Fibroblast of lung (primary cell): ENCODE data around the gene SYS1. TPM values are rescaled to one million over a fixed set of nuclear protein-coding genes. Genes with fewer than 3 reads are reported as not detected.
A peak's percentile ranks its signal among the peaks of the same experiment; 100 is the strongest.

ENCODE experiments used
- DNase-seq, 2 donors: peaks; one replicate each; pipeline versions ENCODE4 v3.0.0 to v3.0.0-alpha.2; 2010; ENCODE audit warnings: low read depth in 2 of 2
- H2AFZ ChIP-seq: 2 replicates; pipeline ENCODE4 v1.5.1; 2012; ENCODE audit warnings: low read length, control low read depth, inconsistent platforms
- H3K27ac ChIP-seq: 2 replicates; pipeline ENCODE4 v1.5.1; 2011; ENCODE audit warnings: low read length, control low read depth; ENCODE audit not compliant: insufficient read depth
- H3K27me3 ChIP-seq: 2 replicates; pipeline ENCODE4 v1.5.1; 2011; ENCODE audit warnings: mild to moderate bottlenecking, low read length; ENCODE audit not compliant: control insufficient read depth, insufficient read depth
- H3K36me3 ChIP-seq: 2 replicates; pipeline ENCODE4 v1.5.1; 2011; ENCODE audit warnings: low read length; ENCODE audit not compliant: control insufficient read depth, insufficient read depth
- H3K4me1 ChIP-seq: 2 replicates; pipeline ENCODE4 v1.5.1; 2011; ENCODE audit warnings: low read length; ENCODE audit not compliant: control insufficient read depth, insufficient read depth; ENCODE audit errors: extremely low read depth
- H3K4me2 ChIP-seq: 2 replicates; pipeline ENCODE4 v1.5.1; 2011; ENCODE audit warnings: low read length, control low read depth; ENCODE audit not compliant: insufficient read depth; ENCODE audit errors: extremely low read depth
- H3K4me3 ChIP-seq, 4 experiments: fragments of 200-600 bp in 1 of 4; sonication (generic) in 1 of 4; replicated peaks in 1 of 4; 2 replicates each; pipeline ENCODE4 v1.5.1; 2011 to 2016; ENCODE audit warnings: low read length in 4 of 4, low read depth in 3 of 4, mild to moderate bottlenecking in 3 of 4, control low read depth in 2 of 4, inconsistent platforms in 1 of 4, mixed read lengths in 1 of 4; ENCODE audit not compliant: insufficient read depth in 1 of 4; ENCODE audit errors: control extremely low read depth in 1 of 4
- H3K79me2 ChIP-seq: 2 replicates; pipeline ENCODE4 v1.5.1; 2012; ENCODE audit warnings: mild to moderate bottlenecking, low read length, inconsistent platforms; ENCODE audit not compliant: control insufficient read depth, insufficient read depth
- H3K9ac ChIP-seq: 2 replicates; pipeline ENCODE4 v1.5.1; 2011; ENCODE audit warnings: mild to moderate bottlenecking, low read length, control low read depth; ENCODE audit not compliant: insufficient read depth
- H3K9me3 ChIP-seq: 2 replicates; pipeline ENCODE4 v1.5.1; 2012; ENCODE audit warnings: low read depth, low read length; ENCODE audit not compliant: control insufficient read depth, insufficient read depth
- H4K20me1 ChIP-seq: 2 replicates; pipeline ENCODE4 v1.5.1; 2011; ENCODE audit warnings: low read length; ENCODE audit not compliant: control insufficient read depth, insufficient read depth; ENCODE audit errors: extremely low read depth
- EZH2 ChIP-seq: IDR thresholded peaks from 2 replicates; pipeline ENCODE4 v1.5.1; 2012; ENCODE audit warnings: low read length, control low read depth, mild to moderate bottlenecking; ENCODE audit errors: missing control alignments
- polyA plus RNA-seq, 2 donors: library from polyadenylated mRNA; depleted of rRNA in 1 of 2; stranded (reverse) in 1 of 2; unstranded in 1 of 2; fragments of >200 nt; gene quantifications; 2 replicates each; pipeline ENCODE4 v1.2.1, GENCODE V29; 2011 to 2012; ENCODE audit warnings: missing spikeins in 1 of 2
- total RNA-seq: library from RNA; depleted of rRNA; stranded (reverse); fragments of >200 nt; gene quantifications from 2 replicates; pipeline ENCODE4 v1.2.1, GENCODE V29; 2014
- TF ChIP-seq, protein P1 (sequence below), 2 donors: IDR thresholded peaks in 1 of 2; conservative IDR thresholded peaks in 1 of 2; 1 replicate in 1 of 2; 2 replicates in 1 of 2; pipeline ENCODE4 v1.5.1; 2011 to 2012; ENCODE audit warnings: low read length in 2 of 2, control low read depth in 1 of 2, inconsistent platforms in 1 of 2, low read depth in 1 of 2, mild to moderate bottlenecking in 1 of 2

SYS1 gene
- total and polyA plus RNA-seq, 2 donors (not counting 1 experiment from before 2014, with no cell fraction given): 20.5 to 23.4 TPM

DNA sequence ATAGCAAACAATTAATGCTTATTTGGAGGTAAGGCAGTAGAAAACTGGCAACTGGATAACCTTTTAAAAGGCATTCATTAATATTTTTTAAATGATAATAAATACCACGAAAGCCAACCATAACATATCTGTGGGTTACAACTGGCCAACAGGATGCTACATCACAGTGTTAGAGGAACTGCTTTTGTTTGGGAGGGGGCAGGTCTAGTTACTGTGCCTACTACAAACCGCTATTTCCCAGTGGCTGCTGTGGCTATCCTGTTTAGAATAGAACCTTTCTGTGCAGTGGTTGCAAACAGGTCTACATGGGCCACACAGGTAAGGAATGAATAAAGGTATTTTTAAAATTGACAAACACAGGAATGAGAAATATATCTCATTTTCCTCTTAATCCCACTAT lies 54.0 kb downstream of the SYS1 start:
- Histone ChIP-seq H3K79me2 (peaks cover 18% of the 10 kb centered on the region), H3K4me3 (peak overlapping the region; percentile 77 to 97 (median 84)), H3K4me2 (peak overlapping the region; percentile 85), H4K20me1 (no peaks in the 10 kb centered on the region), H3K9ac (no peak overlapping the region), H3K4me1 (peaks cover 2% of the 10 kb centered on the region), H2AFZ (no peak overlapping the region), H3K9me3 (no peaks in the 10 kb centered on the region), H3K36me3 (peaks cover 15% of the 10 kb centered on the region), H3K27ac (peak overlapping the region; percentile 87), H3K27me3 (no peaks in the 10 kb centered on the region)
- TF ChIP-seq EZH2: no peak
- TF ChIP-seq, protein P1, sequence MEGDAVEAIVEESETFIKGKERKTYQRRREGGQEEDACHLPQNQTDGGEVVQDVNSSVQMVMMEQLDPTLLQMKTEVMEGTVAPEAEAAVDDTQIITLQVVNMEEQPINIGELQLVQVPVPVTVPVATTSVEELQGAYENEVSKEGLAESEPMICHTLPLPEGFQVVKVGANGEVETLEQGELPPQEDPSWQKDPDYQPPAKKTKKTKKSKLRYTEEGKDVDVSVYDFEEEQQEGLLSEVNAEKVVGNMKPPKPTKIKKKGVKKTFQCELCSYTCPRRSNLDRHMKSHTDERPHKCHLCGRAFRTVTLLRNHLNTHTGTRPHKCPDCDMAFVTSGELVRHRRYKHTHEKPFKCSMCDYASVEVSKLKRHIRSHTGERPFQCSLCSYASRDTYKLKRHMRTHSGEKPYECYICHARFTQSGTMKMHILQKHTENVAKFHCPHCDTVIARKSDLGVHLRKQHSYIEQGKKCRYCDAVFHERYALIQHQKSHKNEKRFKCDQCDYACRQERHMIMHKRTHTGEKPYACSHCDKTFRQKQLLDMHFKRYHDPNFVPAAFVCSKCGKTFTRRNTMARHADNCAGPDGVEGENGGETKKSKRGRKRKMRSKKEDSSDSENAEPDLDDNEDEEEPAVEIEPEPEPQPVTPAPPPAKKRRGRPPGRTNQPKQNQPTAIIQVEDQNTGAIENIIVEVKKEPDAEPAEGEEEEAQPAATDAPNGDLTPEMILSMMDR (conservative IDR thresholded peaks at IDR 0.05 in 1 of 2, IDR thresholded peaks at IDR 0.05 in 1 of 2; ENCODE audit: low read depth in 1 of 2, low read length in 2 of 2): no peak
- DNase-seq: no peak

Other genes with a start within 250 kb of the SYS1 start
- not detected in 2 replicates for gene WFDC5, start 248.0 kb upstream of the SYS1 start, total RNA-seq
- not detected in 2 replicates for gene WFDC5, start 248.0 kb upstream of the SYS1 start, polyA plus RNA-seq
- gene WFDC12, start 238.7 kb upstream of the SYS1 start, total RNA-seq: not detected in 2 replicates
- gene WFDC12, start 238.7 kb upstream of the SYS1 start, polyA plus RNA-seq: not detected in 2 replicates
- not detected in 2 replicates for gene PI3, start 188.3 kb upstream of the SYS1 start, total RNA-seq
- gene PI3, start 188.3 kb upstream of the SYS1 start, polyA plus RNA-seq: not detected in 2 replicates
- gene SEMG1, start 156.1 kb upstream of the SYS1 start, total RNA-seq: not detected in 2 replicates
- not detected in 2 replicates for gene SEMG1, start 156.1 kb upstream of the SYS1 start, polyA plus RNA-seq
- gene SEMG2, start 141.8 kb upstream of the SYS1 start, total RNA-seq: not detected in 2 replicates
- not detected in 2 replicates for gene SEMG2, start 141.8 kb upstream of the SYS1 start, polyA plus RNA-seq
- 0.17 and 0.77 TPM in 2 replicates for gene SLPI, start 108.6 kb upstream of the SYS1 start, total RNA-seq
- 3.7 TPM in 1 of 2 replicates, not detected in the other for gene SLPI, start 108.6 kb upstream of the SYS1 start, polyA plus RNA-seq
- not detected in 2 replicates for gene RBPJL, start 56.3 kb upstream of the SYS1 start, total RNA-seq
- gene RBPJL, start 56.3 kb upstream of the SYS1 start, polyA plus RNA-seq: not detected in 2 replicates
- gene MATN4, start 54.9 kb upstream of the SYS1 start, total RNA-seq: under 0.01 TPM in 2 replicates
- gene MATN4, start 54.9 kb upstream of the SYS1 start, polyA plus RNA-seq: 0.02 and 0.06 TPM in 2 replicates
- 142 and 175 TPM in 2 replicates for gene SDC4, start 14.7 kb upstream of the SYS1 start, total RNA-seq
- 226 and 312 TPM in 2 replicates for gene SDC4, start 14.7 kb upstream of the SYS1 start, polyA plus RNA-seq
- gene TP53TG5, start 15.2 kb downstream of the SYS1 start, total RNA-seq: under 0.01 TPM in 1 of 2 replicates, not detected in the other
- 0.14 TPM in 1 of 2 replicates, not detected in the other for gene TP53TG5, start 15.2 kb downstream of the SYS1 start, polyA plus RNA-seq
- gene DBNDD2, start 45.1 kb downstream of the SYS1 start, total RNA-seq: 3.9 and 4.8 TPM in 2 replicates
- gene DBNDD2, start 45.1 kb downstream of the SYS1 start, polyA plus RNA-seq: 28.1 and 51.8 TPM in 2 replicates
- 25.8 and 26.2 TPM in 2 replicates for gene PIGT, start 53.0 kb downstream of the SYS1 start, total RNA-seq
- gene PIGT, start 53.0 kb downstream of the SYS1 start, polyA plus RNA-seq: 53.9 and 70.0 TPM in 2 replicates
- gene WFDC2, start 106.6 kb downstream of the SYS1 start, total RNA-seq: not detected in 2 replicates
- gene WFDC2, start 106.6 kb downstream of the SYS1 start, polyA plus RNA-seq: not detected in 2 replicates
- not detected in 2 replicates for gene SPINT3, start 152.5 kb downstream of the SYS1 start, total RNA-seq
- gene SPINT3, start 152.5 kb downstream of the SYS1 start, polyA plus RNA-seq: not detected in 2 replicates
- not detected in 2 replicates for gene WFDC6, start 176.3 kb downstream of the SYS1 start, total RNA-seq
- not detected in 2 replicates for gene WFDC6, start 176.3 kb downstream of the SYS1 start, polyA plus RNA-seq
- not detected in 2 replicates for gene EPPIN, start 184.2 kb downstream of the SYS1 start, total RNA-seq
- gene EPPIN, start 184.2 kb downstream of the SYS1 start, polyA plus RNA-seq: not detected in 2 replicates
- not detected in 2 replicates for gene WFDC8, start 216.1 kb downstream of the SYS1 start, total RNA-seq
- not detected in 2 replicates for gene WFDC8, start 216.1 kb downstream of the SYS1 start, polyA plus RNA-seq